Measurements from ENCODE around the gene TMEM260. TPM values are rescaled to one million over a fixed set of nuclear protein-coding genes. Genes with fewer than 3 reads are reported as not detected.

TMEM260 gene
- total RNA-seq = 10 to 100 TPM; 29.4 to 40.8 TPM
- polyA plus RNA-seq (2013, experiment 1 of 2) = 18.2 TPM
- 19.4 TPM for polyA plus RNA-seq (2013, experiment 2 of 2)
- long read RNA-seq, experiment 1, full-length matches to known transcripts = 2 of 12 reads
- long read RNA-seq, experiment 1, partial matches to known transcripts = 6 of 12 reads
- long read RNA-seq, experiment 1, other reads (novel, unspliced or antisense) = 4 of 12 reads
- long read RNA-seq, experiment 2, full-length matches to known transcripts = 14 of 45 reads
- long read RNA-seq, experiment 2, partial matches to known transcripts = 3 of 45 reads
- long read RNA-seq, experiment 2, other reads (novel, unspliced or antisense) = 28 of 45 reads
- long read RNA-seq, experiment 3, full-length matches to known transcripts = 63 of 105 reads
- long read RNA-seq, experiment 3, partial matches to known transcripts = 8 of 105 reads
- long read RNA-seq, experiment 3, other reads (novel, unspliced or antisense) = 34 of 105 reads
- long read RNA-seq, experiment 4, partial matches to known transcripts = 3 of 5 reads
- long read RNA-seq, experiment 4, other reads (novel, unspliced or antisense) = 2 of 5 reads

DNA sequence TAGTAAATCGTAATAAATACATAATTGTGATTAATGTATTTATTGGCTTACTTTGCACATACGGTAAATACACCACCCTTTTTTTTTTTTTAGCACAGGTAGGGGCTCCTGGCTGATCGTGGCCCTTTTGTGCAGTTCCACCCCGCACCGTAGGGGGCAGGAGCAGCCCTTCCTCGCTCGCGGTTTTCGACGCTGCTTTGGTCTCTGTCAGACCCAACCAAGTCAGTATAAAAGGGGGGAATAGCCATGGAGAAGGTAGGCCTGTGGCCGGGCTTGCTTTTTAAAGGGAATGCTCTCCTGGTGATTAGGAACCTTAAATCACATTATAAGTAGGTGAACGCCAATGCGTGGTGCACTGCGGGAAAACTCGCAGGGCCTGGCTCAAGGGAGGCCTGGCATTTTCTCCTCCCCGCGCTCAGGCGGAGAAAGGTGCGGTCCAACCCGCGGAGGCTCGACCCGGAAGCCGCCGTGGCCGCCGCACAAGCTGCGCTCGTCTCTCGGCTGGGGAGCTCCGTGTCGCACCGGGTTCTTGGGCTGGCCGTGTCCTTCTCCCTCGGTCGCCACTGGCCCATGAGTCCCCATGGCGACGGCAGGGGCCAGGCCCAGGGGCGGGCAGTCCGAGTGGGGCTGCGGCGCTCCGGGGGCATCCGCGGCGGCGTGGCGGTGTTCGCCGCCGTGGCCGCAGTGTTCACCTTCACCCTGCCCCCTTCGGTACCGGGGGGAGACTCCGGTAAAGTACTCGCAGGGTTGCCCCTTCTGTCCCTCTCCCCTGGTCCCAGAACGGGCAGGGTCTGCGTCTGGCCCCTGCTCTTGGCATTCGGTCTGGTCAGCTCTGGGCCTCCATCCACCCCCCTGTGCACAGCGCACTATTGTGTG, at the start of gene TMEM260:
Gene TMEM260 (plus strand): TSS at position 454 of the 876 bp plus-strand sequence. CDS start 117 bp downstream, at position 571.
- H3K36me3 ChIP-seq (ENCODE audit: control insufficient read depth, insufficient read depth, low read length) = no peaks in the 10 kb centered on the region
- peak within 1 kb of the TSS; percentile 94 for H3K9ac ChIP-seq (ENCODE audit: extremely low read depth, low read length, poor library complexity, severe bottlenecking)
- peak within 1 kb of the TSS; percentile 86 for H3K4me3 Mint-ChIP-seq
- TF ChIP-seq, protein P1, sequence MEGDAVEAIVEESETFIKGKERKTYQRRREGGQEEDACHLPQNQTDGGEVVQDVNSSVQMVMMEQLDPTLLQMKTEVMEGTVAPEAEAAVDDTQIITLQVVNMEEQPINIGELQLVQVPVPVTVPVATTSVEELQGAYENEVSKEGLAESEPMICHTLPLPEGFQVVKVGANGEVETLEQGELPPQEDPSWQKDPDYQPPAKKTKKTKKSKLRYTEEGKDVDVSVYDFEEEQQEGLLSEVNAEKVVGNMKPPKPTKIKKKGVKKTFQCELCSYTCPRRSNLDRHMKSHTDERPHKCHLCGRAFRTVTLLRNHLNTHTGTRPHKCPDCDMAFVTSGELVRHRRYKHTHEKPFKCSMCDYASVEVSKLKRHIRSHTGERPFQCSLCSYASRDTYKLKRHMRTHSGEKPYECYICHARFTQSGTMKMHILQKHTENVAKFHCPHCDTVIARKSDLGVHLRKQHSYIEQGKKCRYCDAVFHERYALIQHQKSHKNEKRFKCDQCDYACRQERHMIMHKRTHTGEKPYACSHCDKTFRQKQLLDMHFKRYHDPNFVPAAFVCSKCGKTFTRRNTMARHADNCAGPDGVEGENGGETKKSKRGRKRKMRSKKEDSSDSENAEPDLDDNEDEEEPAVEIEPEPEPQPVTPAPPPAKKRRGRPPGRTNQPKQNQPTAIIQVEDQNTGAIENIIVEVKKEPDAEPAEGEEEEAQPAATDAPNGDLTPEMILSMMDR (conservative IDR thresholded peaks at IDR 0.05) = peak; percentile 87
- H3K4me1 ChIP-seq (ENCODE audit: control insufficient read depth, insufficient read depth, low read length) = peaks cover 16% of the 10 kb centered on the region
- peaks cover 39% of the 10 kb centered on the region for H3K4me1 Mint-ChIP-seq
- DNase-seq = peak; percentile 97
- H3K27me3 Mint-ChIP-seq (ENCODE audit: insufficient read depth) = peaks cover 2% of the 10 kb centered on the region
- no peaks in the 10 kb centered on the region for H3K9me3 Mint-ChIP-seq
- no peaks in the 10 kb centered on the region for H3K9me3 ChIP-seq (ENCODE audit: control insufficient read depth, low read length)
- peak within 1 kb of the TSS; percentile 97 for H3K27ac ChIP-seq (ENCODE audit: low read depth, low read length)
- peaks cover 8% of the 10 kb centered on the region for H3K27me3 ChIP-seq (ENCODE audit: control insufficient read depth, insufficient read depth, low read length, poor library complexity, severe bottlenecking)
- no peaks in the 10 kb centered on the region for H3K36me3 Mint-ChIP-seq (ENCODE audit: low read depth)
- peak within 1 kb of the TSS; percentile 99 for H3K4me3 ChIP-seq (ENCODE audit: low read length)
- WGBS, 2 experiments (ENCODE audit: insufficient coverage in 1 of 2, insufficient read length in 1 of 2) = 1% methylated on average over 30 to 59 of the region's 60 CpGs
- H3K27ac Mint-ChIP-seq = peak within 1 kb of the TSS; percentile 99

DNA sequence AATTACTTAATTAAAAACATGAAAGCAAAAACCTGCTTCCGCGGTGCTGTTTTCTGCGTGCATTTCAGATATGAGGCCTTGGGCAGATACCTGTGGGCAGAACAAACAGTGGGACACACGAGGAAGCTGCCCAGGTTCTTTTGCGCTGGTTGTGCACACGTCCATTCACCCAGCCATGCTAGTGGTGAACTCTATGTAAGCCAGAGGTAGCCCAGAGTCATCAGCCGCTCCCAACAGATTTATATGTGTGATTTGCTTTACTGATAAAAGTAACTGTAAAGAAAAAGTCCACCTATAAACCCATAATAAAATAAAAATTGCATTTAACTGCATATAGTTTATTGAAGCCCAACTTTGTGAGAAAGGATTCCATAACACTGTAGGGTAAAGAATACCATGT, 47.1 kb upstream of the TMEM260 start:
- Histone ChIP-seq H3K27ac (ENCODE audit: low read depth, low read length) (no peak overlapping the region), H3K9ac (ENCODE audit: extremely low read depth, low read length, poor library complexity, severe bottlenecking) (no peak overlapping the region), H3K4me1 (ENCODE audit: control insufficient read depth, insufficient read depth, low read length) (peaks cover 16% of the 10 kb centered on the region), H3K4me3 (ENCODE audit: low read length) (no peak overlapping the region), H3K9me3 (ENCODE audit: control insufficient read depth, low read length) (no peaks in the 10 kb centered on the region), H3K27me3 (ENCODE audit: control insufficient read depth, insufficient read depth, low read length, poor library complexity, severe bottlenecking) (no peaks in the 10 kb centered on the region), H3K36me3 (ENCODE audit: control insufficient read depth, insufficient read depth, low read length) (no peaks in the 10 kb centered on the region)
- 94 to 98% methylated on average over 5 to 7 of the region's 7 CpGs for WGBS, 2 experiments (ENCODE audit: insufficient coverage in 1 of 2, insufficient read length in 1 of 2)
- Mint-ChIP-seq H3K27ac (no peak overlapping the region), H3K36me3 (ENCODE audit: low read depth) (no peaks in the 10 kb centered on the region), H3K4me3 (no peak overlapping the region), H3K27me3 (ENCODE audit: insufficient read depth) (peaks cover 33% of the 10 kb centered on the region), H3K9me3 (no peaks in the 10 kb centered on the region), H3K4me1 (peaks cover 33% of the 10 kb centered on the region)
- TF ChIP-seq, protein P1 (conservative IDR thresholded peaks at IDR 0.05) = no peak
- DNase-seq = no peak

DNA sequence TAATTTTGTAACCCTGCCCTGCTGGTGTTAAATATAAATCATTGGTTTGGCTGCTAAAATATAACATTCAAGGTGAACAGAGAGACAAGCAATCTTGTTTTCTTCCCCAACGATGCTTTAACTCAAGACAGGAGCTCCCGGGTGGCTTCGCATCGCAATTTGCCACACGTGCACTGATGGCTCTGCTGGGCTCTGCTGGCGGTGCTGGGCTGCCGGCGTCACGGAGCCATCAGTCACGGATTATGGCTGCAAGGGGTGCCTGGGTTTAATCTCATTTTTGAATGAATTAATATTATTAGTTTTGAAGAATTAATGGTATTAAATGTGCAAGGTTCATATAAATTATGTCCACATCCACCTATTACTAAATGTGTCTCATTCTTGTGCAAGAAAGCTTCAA, 44.9 kb upstream of the TMEM260 start:
- Mint-ChIP-seq H3K9me3 (no peaks in the 10 kb centered on the region), H3K36me3 (ENCODE audit: low read depth) (no peaks in the 10 kb centered on the region), H3K4me3 (no peak overlapping the region), H3K4me1 (peaks cover 26% of the 10 kb centered on the region), H3K27ac (no peak overlapping the region), H3K27me3 (ENCODE audit: insufficient read depth) (peaks cover 17% of the 10 kb centered on the region)
- no peak for DNase-seq
- no peak overlapping the region for H3K9ac ChIP-seq (ENCODE audit: extremely low read depth, low read length, poor library complexity, severe bottlenecking)
- no peak overlapping the region for H3K27ac ChIP-seq (ENCODE audit: low read depth, low read length)
- no peaks in the 10 kb centered on the region for H3K27me3 ChIP-seq (ENCODE audit: control insufficient read depth, insufficient read depth, low read length, poor library complexity, severe bottlenecking)
- no peaks in the 10 kb centered on the region for H3K9me3 ChIP-seq (ENCODE audit: control insufficient read depth, low read length)
- H3K4me1 ChIP-seq (ENCODE audit: control insufficient read depth, insufficient read depth, low read length) = peaks cover 11% of the 10 kb centered on the region
- WGBS, 2 experiments (ENCODE audit: insufficient coverage in 1 of 2, insufficient read length in 1 of 2) = 92 to 94% methylated on average over 9 to 10 of the region's 10 CpGs
- no peak overlapping the region for H3K4me3 ChIP-seq (ENCODE audit: low read length)
- H3K36me3 ChIP-seq (ENCODE audit: control insufficient read depth, insufficient read depth, low read length) = no peaks in the 10 kb centered on the region
- TF ChIP-seq, protein P1 (conservative IDR thresholded peaks at IDR 0.05) = no peak

All from endodermal cell (in vitro differentiated cells).